ENCODE results near the gene RXRA. TPM values are rescaled to one million over a fixed set of nuclear protein-coding genes. Genes with fewer than 3 reads are reported as not detected.
A peak's percentile ranks its signal among the peaks of the same experiment; 100 is the strongest.

The RXRA gene
- total RNA-seq, 1 experiment from 2014 or later, result 29.9 TPM

DNA sequence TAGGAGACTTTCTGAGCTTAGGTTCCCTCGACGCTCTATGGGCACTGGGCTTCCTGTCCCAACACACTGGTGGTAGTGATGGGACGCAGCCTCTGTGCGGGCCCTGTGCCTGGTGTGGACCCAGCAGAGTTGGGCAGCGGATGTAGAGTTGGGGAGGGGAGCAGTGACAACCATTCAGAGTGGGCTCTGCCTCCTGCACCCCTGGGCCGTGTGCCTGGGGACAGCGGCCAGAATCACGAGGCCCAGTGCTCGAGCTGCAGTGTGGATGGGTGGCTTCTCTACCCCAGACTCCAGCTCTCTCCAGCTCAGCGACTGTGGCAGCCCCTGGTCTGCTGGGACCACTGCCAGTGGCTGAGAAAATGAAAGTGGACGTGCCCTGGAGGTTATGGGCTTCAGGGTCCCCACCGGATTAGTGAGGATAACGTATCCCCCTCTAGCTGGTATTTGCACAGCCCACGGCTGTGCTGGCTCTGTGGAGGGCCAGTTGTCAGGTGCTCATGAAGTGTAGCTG is 18.6 kb downstream of the RXRA start:
- H3K4me2 ChIP-seq (ENCODE audit: insufficient read depth, insufficient read length, low read length), result no peak overlapping the region

More for the DNA sequence above, 18.6 kb downstream of the RXRA start:
- Histone ChIP-seq H4K20me1 (ENCODE audit: control insufficient read depth, insufficient read depth, insufficient read length) (no peaks in the 10 kb centered on the region), H3K9me3 (ENCODE audit: control insufficient read depth, low read depth, low read length) (no peaks in the 10 kb centered on the region), H3K56ac (ENCODE audit: insufficient read length, low read depth, low read length) (no peak overlapping the region), H4K5ac (ENCODE audit: insufficient read length, low read depth, low read length) (no peak overlapping the region), H3T11ph (ENCODE audit: low read length) (no peak overlapping the region), H3K27me3 (ENCODE audit: insufficient read depth, low read length) (no peaks in the 10 kb centered on the region), H2AFZ (ENCODE audit: low read length) (no peak overlapping the region), H3K18ac (ENCODE audit: insufficient read length, low read depth, low read length) (no peak overlapping the region), H4K8ac (replicated peaks; ENCODE audit: insufficient read length, low read depth, low read length) (no peak overlapping the region), H3K9ac (ENCODE audit: extremely low read depth, insufficient read length, low read length) (no peak overlapping the region), H3K23me2 (ENCODE audit: insufficient read length, low read depth, low read length, poor library complexity, severe bottlenecking) (no peaks in the 10 kb centered on the region), H2BK15ac (ENCODE audit: low read depth, low read length) (no peak overlapping the region), H3K23ac (ENCODE audit: insufficient read length, low read depth, low read length) (no peak overlapping the region), H3K4ac (ENCODE audit: low read depth, low read length) (no peak overlapping the region), H3K27ac (ENCODE audit: insufficient read length, low read depth, low read length) (no peak overlapping the region), H3K79me1 (ENCODE audit: insufficient read depth, low read depth, low read length, poor library complexity, severe bottlenecking) (peaks cover 2% of the 10 kb centered on the region), H2BK5ac (ENCODE audit: insufficient read length, low read length) (no peak overlapping the region), H4K91ac (ENCODE audit: insufficient read length, low read depth, low read length) (no peak overlapping the region), H2BK20ac (ENCODE audit: low read depth, low read length, poor library complexity, severe bottlenecking) (no peak overlapping the region), H2AK5ac (ENCODE audit: insufficient read length, low read length) (no peak overlapping the region), H3K14ac (ENCODE audit: insufficient read depth, low read length) (no peak overlapping the region; the same call in 1 of the 2 replicates), H3K4me1 (ENCODE audit: insufficient read depth, low read length) (no peaks in the 10 kb centered on the region), H3K79me2 (ENCODE audit: insufficient read depth, low read length) (peaks cover 8% of the 10 kb centered on the region; the same call in 1 of the 2 replicates), H2BK12ac (ENCODE audit: insufficient read length, low read depth, low read length) (no peak overlapping the region), H2BK120ac (ENCODE audit: low read depth, low read length, poor library complexity, severe bottlenecking) (no peak overlapping the region)
- DNase-seq, result no peak
- Mint-ChIP-seq H3K4me3 (no peak overlapping the region), H3K27ac (peak overlapping the region in 2 of 3 experiments; percentile 66 to 80; a peak in 4 of 7 replicates), H3K4me1 (peaks cover 9 to 24% of the 10 kb centered on the region in 2 experiments), H3K9me3 (no peaks in the 10 kb centered on the region), H3K27me3 (ENCODE audit: low read depth) (no peaks in the 10 kb centered on the region), H3K36me3 (ENCODE audit: insufficient read depth in 1 of 3, low read depth in 3 of 3) (no peaks in the 10 kb centered on the region)
- no CpG with 5 or more reads among the region's 14 CpGs for WGBS (ENCODE audit: extremely low coverage, insufficient read length, low lambda C conversion rate)
- TF ChIP-seq CTCF (conservative IDR thresholded peaks at IDR 0.05), result no peak
